HG02763 (cell line): ENCODE measurements around the gene SSH2.
A peak's percentile ranks its signal among the peaks of the same experiment; 100 is the strongest.
"Not testable (repeated sequence)": the region's sequence is repeated elsewhere in the genome, so short reads cannot be mapped to it uniquely, and the experiment has no call there.

ENCODE experiments used
- ATAC-seq: cut with Tn5 transposase; IDR thresholded peaks from one replicate; pipeline ENCODE4 v1.9.1; 2021; ENCODE audit warnings: mild to moderate bottlenecking, moderate library complexity; ENCODE audit not compliant: unreplicated experiment

Gene SSH2

DNA sequence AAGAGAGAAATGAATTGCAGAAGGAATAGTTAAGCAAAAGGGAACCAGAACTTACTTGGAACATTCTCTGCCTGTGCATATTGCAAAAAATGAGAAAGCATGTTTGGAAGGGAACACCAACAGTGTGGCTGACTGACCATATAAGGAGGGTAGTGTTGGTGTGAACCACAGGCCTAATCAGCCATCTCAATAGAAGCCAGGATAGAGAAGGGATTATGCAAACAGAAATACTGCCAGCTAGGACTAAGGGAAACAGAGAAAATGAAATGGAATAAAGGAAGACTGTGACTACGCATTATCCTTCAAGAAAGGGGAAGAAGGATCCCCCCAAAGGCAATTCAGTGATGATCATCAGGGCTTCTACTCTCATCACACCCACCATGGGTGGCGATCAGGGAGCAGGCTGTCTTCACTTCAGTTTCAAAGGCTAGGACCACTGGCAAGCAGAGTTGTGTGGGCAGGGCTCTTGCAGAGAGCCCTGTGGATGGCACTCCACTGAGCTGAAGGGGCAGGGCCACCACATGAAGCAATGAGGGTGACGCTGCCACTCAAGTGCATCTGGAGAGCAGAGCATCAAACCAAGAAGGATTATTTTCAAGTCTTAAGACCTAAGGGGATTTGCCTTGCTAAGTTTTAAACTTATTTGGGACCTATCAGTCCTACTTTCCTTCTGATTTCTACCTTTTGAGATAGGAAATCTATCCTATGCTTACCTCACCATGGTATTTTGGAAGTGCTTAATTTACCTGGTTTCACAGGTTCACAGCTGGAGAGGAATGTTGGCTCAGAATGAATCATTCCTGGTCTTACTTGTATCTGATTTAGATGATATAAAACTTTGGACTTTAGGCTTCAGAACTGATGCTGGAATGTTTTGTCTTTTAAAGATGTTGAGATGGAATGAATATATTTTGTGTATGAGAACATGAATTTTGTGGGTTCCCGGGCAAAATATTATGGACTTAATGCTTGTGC, 140.5 kb downstream of the SSH2 start:
- ATAC-seq = no peak

DNA sequence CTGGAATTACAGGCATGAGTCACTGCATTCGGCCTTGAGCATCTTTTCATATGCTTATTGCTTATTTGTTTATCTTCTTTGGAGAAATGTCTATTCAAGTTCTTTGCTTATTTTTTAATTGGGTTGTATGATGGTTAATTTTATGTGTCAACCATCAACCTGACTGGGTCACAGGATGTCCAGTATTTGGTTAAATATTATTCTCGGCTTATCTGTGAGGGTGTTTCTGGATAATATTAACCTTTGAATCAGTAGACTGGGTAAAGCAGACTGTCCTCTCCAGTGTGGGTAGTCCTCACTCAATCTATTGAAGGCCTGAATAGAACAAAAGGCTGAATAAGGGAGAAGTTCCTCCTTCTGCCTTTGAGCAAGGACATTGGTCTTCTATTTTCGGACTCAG, 142.0 kb downstream of the SSH2 start:
- ATAC-seq = no peak

DNA sequence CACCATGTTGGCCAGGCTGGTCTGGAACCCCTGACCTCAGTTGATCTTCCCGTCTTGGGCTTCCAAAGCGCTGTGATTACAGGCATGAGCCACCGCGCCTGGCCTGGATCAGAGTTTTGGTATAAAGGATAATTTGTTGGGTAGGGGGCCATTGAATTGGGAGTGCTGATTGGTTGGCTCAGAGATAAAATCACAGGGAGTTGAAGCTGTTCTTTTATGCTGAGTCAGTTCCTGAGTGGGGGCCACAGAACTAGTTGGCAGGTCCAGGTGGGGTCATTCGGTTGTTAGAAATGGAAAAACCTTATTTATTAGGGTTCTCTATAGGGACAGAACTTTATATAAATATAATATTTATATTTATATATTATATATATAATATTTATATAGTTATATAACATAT, 147.1 kb downstream of the SSH2 start:
- no peak for ATAC-seq

DNA sequence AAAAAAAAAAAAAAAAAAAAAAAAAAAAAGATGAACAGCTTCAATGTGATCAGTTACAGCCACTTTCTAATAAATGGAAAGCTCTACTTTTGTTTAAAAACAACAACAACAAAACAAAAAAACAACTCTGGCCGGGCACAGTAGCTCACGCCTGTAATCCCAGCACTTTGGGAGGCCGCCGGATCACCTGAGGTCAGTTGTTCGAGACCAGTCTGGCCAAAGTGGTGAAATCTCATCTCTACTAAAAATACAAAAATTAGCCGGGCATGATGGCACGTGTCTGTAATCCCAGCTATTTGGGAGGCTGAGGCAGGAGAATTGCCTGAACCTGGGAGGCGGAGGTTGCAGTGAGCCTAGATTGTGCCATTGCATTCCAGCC, 150.2 kb downstream of the SSH2 start:
- ATAC-seq = not testable (repeated sequence)

DNA sequence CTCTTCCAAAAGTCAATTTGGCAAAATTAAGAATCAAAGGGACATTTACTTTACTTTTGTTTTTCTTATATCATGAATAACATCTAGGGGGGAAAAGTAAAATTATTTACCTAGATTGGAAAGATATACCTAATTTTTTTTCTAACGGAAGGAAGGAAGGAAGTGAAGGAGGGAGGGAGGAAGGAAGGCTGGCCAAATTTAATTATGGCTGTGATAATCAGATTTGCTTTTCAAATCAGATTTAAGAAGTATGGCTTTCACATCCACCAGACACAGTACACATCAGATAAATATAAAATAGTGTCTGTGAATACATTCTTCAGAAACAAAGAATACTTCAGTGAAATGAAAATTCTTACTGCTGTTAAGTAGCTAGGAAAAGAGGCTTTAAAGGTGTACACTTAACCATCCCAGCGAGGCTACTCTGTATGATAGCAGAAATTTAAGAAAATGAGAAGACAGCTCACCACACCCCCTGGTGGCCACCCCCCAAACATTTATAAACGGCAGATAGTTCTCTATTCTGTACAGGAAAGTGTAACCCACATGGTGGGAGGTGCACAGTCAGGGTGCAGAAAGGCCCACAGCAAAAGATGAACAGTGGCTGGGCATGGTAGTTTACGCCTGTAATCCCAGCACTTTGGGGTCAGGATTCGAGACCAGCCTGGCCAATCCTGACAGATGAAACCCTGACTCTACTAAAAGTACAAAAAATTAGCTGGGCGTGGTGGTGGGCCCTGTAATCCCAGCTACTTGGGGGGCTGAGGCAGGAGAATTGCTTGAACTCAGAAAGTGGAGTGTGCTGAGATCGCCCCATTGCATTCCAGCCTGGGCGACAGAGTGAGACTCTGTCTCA, 150.8 kb downstream of the SSH2 start:
- ATAC-seq = no peak

DNA sequence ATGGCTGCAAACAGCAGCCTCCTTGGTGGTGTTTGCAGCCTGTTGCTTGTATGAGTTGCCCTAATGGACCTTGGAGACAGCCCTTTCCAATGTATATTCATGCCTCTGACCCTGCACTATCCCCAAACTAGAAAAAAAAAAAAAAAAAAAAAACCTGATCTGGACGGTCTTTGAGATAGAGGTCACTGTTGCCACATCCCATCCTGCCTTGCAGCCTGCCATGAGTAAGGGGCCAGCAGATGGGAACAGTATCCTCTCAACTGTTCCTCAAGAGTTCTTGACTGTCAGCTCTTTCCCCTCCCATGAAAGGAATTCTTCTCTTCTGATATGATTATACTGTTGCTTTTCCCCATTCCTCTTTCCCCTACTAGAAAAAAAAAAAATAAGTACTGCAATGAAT, 152.4 kb downstream of the SSH2 start:
- ATAC-seq = no peak

DNA sequence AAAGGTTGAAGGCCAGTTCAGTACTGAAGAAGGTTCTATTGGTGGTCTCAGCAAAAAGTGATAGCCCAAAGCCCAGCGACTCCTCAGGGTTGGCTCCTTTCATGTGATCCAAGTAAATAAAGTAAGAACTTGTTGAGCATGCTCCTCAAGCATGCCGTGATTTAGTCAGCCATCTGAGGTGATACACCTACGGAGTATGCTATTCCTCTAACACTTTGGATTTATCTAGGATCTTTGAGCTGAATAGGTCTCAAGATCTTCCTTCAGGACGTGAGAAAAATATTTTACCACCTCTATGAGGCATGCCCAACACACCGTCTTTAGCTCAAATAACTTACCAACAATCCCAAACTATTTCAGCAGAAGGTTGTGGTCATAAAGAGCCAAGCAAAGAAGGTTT, 154.0 kb downstream of the SSH2 start:
- no peak for ATAC-seq

DNA sequence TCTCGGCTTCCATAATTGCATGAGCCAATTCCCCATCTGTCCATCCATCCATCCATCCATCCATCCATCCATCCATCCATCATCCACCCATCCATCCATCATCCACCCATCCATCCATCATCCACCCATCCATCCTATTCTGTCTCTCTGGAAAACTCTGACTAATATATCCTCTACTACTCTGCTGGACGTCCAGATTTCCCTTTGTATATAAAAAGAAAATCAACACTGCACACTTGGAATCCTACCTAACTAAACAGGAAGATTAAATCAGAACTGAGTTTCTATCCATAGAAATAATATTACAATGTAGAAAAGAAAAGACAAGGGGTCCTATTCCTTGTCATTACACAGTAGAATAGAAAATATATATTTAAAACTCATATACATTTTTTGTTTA, 157.0 kb downstream of the SSH2 start:
- ATAC-seq = no peak

DNA sequence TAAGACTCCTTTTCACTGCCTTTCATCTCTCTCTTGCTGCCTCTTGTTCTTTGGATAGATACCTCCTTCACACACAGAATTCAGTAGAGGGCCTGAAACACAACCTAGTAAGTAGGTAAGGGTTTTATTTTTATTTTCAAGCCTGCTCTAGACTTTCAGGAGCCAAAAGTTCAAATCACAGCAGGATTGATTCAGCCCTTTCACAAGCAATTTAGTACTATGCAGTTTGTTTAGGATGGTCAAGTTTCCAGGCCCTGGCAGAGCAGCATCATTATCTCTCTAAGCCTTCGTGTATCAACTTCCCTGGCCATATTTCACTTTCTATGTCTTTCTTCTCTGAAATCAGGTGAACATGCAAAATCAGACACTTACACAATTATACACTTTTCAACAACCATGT, 158.5 kb downstream of the SSH2 start:
- ATAC-seq = no peak

DNA sequence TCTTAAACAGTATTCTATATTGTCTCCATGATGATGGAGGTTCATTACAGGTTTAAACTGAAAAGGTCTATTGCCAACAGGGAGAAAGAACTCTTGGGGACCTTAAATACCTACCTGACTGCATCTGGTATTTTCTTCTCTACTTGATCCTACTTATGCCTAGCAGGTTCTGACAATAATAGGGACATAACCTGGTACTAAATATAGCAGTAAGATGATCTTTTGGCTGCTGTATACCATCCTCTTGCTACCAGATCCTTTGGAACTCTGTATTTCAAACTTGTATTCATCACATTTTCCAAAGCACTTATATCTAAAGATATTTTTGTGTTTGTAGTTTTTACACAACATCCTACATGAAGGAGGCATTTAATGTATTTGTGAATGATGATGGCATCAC, 160.8 kb downstream of the SSH2 start:
- ATAC-seq = no peak

DNA sequence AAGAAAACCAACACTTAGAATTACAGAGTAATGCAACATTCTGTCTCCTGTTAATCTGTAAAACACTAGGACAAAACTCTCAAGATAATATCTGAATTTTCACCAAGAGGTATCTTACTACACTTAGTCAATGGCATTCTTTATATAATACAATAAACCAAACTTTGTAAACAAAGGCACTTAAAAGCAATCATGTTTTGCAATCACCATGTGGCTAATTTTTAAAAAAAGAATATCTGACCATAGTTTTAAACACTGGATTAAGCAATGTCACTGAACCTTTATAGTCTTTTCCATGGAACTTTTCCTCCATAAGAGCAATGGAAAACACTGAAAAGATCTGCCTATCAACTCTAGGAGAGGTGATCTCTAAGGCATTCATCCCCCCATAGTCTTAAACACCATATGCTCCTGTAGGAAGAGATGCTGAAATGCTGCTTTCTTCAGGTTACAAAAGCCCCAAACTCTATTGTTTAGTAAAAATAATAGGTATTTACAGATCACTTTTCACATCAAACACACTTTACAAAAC, 163.2 kb downstream of the SSH2 start:
- ATAC-seq = no peak

DNA sequence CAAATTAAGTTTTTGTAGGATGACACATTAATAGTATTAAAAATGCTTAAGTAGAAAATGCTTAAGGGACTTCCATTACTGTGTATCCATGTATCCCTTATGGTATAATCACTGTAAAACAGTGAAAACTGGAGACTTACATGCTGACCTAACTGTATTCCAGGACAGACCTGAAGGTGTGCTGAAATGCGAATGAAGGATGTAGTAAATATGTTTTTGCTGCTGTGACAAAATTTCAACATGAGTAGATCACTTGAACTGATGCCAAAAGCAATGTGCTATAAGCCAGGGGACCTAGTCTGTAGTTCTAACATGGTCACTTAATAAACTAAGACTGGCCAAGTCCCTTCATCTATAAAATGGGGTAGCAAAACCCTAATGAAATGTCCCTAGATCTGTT, 165.3 kb downstream of the SSH2 start:
- no peak for ATAC-seq

DNA sequence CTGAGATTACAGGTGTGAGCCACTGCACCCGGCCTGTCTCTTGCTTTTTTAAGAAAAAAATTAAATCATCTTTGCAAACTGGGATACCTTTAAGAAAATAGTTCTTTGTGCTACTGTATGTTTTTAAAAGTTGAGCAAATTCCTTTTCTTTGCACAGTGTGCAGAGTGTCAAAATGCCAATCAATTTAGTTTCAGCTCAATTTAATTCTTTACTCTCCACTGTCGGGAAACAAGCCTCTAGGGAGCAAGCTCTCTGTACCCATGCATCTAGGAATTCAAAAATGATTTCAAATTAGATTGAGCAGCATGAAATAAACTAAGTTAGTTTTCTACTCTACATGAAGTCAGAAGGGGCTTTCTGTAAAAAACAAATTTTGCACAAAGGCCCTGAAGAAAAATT, 165.8 kb downstream of the SSH2 start:
- ATAC-seq = no peak

DNA sequence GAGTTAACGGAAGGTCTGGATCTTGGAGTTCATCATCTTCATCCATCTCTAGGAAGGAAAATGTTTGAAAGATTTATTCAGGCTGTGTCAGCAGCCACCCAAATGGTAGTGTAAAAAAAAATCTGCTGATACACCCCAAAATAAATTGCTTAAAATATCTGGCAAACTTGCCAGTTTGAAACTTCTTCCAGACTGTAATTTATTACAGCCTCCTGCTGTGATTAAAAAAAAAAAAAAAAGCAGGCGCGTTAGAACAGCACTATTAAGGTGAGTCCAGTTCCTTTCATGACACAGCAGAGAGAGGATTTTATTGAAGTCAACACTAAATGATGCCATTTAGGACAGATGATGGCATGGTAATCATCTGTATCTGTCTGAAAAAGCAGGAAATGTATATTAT, 166.8 kb downstream of the SSH2 start:
- ATAC-seq = no peak

DNA sequence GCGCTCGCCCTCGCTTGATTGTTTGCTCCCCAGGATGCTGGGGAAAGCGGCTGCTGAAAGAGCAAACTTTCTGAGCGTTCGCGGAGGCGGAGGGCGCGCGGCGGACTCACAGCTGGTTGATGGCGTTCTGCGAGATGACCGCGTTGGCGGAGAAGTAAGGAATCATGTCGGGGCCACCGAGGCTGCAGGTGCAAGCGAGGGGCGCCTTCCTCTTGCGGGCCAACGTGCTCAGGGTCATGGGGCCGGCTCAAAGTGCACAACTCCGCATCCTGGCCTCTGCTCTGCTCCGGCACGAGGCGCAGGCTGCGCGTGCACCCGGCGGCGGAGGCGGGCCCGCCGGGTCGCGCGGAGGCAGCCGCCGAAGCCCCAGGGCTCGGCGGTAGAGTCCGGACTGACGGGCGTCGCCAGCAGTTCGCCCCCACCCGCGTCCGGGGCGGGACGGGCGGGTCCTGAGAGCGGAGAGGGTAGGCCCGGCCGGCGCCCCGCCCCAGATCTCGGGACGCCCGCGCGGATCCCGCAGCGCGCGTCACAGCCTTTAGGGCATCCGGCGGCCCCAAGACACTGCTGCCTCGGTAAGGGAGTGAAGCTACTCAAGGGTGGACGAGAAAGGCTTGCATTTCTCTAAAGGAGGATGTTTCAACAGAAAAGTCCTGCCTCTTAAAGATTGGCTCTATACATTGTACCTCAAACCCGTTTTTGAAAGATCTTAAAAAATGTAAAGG, 168.8 kb downstream of the SSH2 start:
- ATAC-seq = peak; percentile 73

DNA sequence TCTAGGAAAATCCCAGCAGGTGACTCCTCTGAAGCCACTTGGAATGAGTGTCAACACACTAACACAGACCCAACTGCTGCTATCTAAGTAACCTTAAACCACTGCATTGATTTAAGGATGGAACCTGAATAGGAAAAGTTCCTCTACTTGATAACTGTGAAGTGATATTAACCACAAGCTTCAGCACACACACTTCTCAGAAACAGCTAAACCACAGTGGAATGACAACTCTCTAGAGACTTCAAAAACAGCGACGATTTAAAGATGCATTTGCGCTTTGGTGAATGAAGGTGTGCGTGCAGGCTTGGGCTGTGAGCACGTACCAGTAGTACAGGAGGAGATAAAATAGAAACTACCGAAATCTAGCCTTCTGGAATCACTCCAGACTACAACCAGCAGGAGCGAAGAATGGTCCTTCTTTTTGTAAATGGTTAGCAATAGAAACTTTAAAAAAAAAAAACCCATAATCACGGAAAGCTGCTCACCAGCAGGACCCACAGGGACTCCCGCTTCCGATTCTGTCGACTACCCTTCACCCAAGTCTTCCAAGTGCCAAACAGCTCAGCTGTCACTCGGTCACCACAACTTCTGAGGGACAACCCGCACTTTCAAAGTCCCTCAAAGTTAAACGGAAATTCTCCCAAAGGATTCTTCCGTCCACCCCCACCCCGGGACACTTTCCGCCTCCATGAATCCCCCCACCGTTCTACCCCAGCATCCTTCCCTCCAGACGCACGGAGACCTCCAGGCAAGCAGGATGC, 169.6 kb downstream of the SSH2 start:
- peak; percentile 55 for ATAC-seq

DNA sequence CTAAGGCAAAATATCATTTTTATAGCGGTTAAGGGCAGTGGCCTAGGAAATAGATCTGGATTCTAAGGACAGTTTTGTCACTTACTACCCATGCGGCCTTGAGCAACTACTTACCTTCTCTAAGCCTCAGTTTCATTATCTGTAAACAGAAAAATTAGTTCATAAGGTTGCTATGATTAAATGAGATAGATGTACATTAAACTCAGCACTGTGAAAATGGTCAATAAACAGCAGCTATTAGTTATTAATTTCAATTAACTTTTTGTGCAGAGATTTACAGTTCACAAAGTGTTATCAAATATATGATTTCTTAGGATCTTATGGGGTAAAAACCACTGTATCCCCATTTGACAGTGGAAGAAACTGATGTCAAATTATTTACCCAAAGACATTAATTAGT, 171.8 kb downstream of the SSH2 start:
- ATAC-seq = no peak

DNA sequence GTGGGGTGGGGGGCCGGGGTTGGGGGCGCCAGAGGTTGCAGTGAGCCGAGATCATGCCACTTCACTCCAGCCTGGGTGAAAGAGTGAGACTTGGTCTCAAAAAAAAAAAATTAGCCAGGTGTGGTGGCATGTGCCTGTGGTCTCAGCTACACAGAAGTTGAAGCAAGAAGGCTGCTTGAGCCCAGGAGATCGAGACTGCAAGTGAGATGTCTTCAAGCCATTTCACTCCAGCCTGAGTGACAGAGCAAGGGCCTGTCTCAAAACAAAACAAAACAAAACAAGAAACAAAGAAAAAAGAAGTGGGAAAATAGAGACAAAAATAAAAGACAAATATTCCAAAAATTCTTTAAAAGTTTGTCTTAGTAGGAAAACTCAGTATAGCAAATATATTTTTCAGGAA, 172.2 kb downstream of the SSH2 start:
- ATAC-seq = no peak

DNA sequence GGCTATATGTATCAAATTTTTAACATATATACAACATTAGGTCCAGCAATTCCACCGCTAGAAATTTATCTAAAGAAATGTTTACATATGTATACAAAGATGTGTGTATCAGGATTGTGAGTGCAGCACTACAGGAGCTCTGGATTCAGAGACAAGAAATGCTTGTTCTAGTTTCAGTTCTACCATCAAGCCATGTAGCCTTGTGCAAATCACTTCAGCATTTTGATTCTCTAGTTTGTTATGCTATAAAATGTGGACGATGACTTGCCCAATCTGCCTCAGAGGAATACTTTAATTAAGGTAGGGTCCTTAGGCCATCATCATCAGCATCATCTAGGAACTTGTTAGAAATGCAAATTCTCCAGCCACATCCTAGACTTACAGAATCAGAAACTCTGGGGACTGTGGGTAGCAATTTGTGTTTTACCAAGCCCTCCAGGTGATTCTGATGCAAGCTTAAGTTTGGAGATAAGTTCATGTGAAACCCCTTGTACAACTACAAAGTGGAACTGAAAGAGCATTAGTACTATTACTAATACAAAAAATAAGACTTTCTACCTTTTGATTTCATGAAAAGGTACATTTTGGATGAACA, 176.1 kb downstream of the SSH2 start:
- peak; percentile 63 for ATAC-seq
